ENCODE measurements around the gene NAA10.
A peak's percentile ranks its signal among the peaks of the same experiment; 100 is the strongest.

Gene NAA10

DNA sequence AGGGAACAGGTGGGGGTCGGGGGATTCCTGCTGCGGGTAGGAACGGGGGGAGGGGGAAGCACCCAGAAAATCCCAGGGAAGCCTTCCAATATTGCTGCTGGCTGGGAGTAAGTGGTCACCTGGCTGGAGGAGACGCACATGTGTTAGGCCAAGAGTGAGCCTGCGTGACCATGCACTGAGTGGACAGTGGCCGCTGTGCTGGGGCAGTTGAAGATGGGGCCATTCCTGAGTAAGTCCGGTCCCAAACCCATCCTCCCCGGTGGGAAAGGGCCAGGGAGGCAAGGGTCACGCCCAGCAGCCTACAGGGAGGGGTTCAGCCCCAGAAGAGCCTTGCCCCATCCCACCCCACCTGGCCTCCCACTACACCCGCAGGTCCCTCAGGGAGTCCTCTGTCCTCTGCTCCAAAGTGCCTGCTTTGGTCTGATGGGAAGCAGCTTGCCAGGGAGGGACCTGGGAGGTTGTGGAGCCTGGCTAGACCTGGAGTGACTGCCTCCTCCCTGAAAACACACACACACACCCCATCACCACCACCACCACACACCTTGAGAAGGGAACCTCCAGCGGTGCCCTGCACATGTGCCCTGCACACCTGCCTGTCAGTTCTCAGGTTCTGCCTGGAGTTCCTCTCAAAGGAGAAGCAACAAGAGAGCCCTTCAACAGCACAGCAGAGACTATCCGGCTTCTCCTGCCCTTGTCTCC is 54.9 kb downstream of the NAA10 start:
- peak overlapping the region in 6 of 11 experiments; percentile 54 to 75 (median 62); a peak in 9 of 22 replicates for H3K9ac ChIP-seq
- H3K27ac ChIP-seq = peak overlapping the region in 7 of 11 experiments; percentile 60 to 80 (median 70); a peak in 12 of 22 replicates
- peaks cover 73 to 85% (median 80%) of the 10 kb centered on the region in 10 experiments for H3K4me1 ChIP-seq
- peak overlapping the region; percentile 59 to 93 (median 74) for H3K4me2 ChIP-seq
- H3K36me3 ChIP-seq = no peaks in the 10 kb centered on the region
- no peak for TF ChIP-seq Cebpa-rat (IDR thresholded peaks at IDR 0.05)
- H3K27me3 ChIP-seq = peaks cover 61 to 82% (median 78%) of the 10 kb centered on the region in 11 experiments
- peak overlapping the region in 6 of 10 experiments; percentile 5 to 43 (median 35); a peak in 8 of 20 replicates for H3K4me3 ChIP-seq
- H4K20me1 ChIP-seq = peaks cover 0 to 83% (median 52%) of the 10 kb centered on the region in 11 experiments; a peak in 17 of 22 replicates
- H3K9me3 ChIP-seq (replicated peaks in 1 of 11) = peaks cover 0 to 3% (median 0%) of the 10 kb centered on the region in 11 experiments; a peak in 1 of 22 replicates
